Osteocyte (in vitro differentiated cells): ENCODE results near the gene PABPN1L. TPM values are rescaled to one million over a fixed set of nuclear protein-coding genes. Genes with fewer than 3 reads are reported as not detected.

Experiments
- DNase-seq: peaks from one replicate; pipeline ENCODE4 v3.0.0; 2021; ENCODE audit warnings: mixed read lengths; ENCODE audit not compliant: unreplicated experiment; ENCODE audit errors: extremely low spot score
- H3K27ac Mint-ChIP-seq: one replicate; pipeline ENCODE4 v1.8.0; 2021; ENCODE audit warnings: mild to moderate bottlenecking, mixed read lengths; ENCODE audit not compliant: unreplicated experiment
- H3K27me3 Mint-ChIP-seq: one replicate; pipeline ENCODE4 v1.8.0; 2021; ENCODE audit warnings: mixed read lengths; ENCODE audit not compliant: unreplicated experiment
- H3K36me3 Mint-ChIP-seq: one replicate; pipeline ENCODE4 v1.8.0; 2021; ENCODE audit warnings: mixed read lengths; ENCODE audit not compliant: unreplicated experiment
- H3K4me1 Mint-ChIP-seq: one replicate; pipeline ENCODE4 v1.8.0; 2021; ENCODE audit warnings: mixed read lengths; ENCODE audit not compliant: unreplicated experiment
- H3K4me3 Mint-ChIP-seq: one replicate; pipeline ENCODE4 v1.8.0; 2021; ENCODE audit warnings: mild to moderate bottlenecking, moderate library complexity, mixed read lengths; ENCODE audit not compliant: unreplicated experiment
- H3K9me3 Mint-ChIP-seq: one replicate; pipeline ENCODE4 v1.8.0; 2021; ENCODE audit warnings: mixed read lengths; ENCODE audit not compliant: unreplicated experiment
- CTCF ChIP-seq: fragments of 200-600 bp; sonication (generic); IDR thresholded peaks from 2 replicates; pipeline ENCODE4 v1.5.0; 2021; ENCODE audit warnings: antibody characterized with exemption, mild to moderate bottlenecking, moderate library complexity
- total RNA-seq: library from RNA; stranded (reverse); gene quantifications from 2 replicates; pipeline ENCODE4 v1.2.1, GENCODE V29; 2021

Gene PABPN1L
- total RNA-seq, 1 donor from 2014 or later, result not detected

DNA sequence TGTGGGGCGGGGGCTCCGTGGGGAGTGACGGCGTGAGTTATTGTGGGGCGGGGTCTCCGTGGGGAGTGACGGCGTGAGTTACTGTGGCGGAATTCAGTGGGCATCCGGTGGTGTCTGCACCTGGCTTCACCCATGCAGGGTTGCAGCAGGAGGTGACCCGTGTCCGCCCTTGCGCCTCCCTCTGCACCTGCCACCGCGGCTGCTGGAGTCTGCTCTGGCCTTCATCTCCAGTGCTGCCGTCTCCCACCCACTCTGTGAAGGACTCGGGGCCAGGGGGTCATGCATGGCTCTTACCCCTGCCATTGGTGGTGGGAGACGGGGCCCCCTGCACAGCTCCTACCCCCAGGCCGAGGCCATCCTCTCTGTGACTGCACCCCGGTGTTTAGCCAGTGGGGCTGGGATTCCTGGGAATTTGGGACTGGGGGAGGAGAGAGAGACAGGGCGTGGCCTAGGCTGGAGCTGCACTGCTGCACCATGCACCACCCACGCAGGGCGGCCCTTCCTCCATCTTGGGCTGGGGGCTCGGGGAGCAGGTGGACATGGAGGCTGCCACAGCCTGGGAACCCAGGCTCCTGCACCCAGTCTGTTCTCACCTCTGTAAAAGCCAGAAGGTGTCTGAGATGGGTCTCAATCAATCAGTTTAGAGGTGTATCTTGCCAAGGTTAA is 1.3 kb upstream of the PABPN1L start:
- peaks cover under 1% of the 10 kb centered on the region for H3K36me3 Mint-ChIP-seq
- DNase-seq, result no peak
- no peak overlapping the region for H3K4me3 Mint-ChIP-seq
- no peak overlapping the region for H3K27ac Mint-ChIP-seq
- TF ChIP-seq CTCF, result no peak
- H3K4me1 Mint-ChIP-seq, result no peaks in the 10 kb centered on the region
- H3K27me3 Mint-ChIP-seq, result peaks cover 12% of the 10 kb centered on the region
- no peaks in the 10 kb centered on the region for H3K9me3 Mint-ChIP-seq

DNA sequence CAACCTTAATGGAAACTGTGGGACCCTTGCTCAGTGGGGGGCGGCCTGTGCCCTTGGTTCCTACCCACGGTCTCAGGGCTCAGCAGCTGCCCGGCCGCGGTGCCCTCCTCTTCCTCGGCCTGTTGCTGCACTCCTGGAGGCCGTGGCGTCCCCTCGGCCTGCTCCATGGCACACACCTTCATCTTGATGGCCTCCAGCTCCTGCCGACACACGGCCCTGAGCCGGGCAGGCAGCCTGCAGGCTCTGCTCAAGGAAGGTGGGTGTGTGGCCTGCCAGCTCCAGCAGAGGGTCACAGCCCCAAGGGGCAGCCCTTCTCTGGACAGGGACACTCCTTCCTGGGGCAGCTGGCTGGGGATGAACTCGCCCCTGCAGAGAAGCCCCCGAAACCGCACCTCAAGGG is 718 bp downstream of the PABPN1L start:
- no peaks in the 10 kb centered on the region for H3K9me3 Mint-ChIP-seq
- TF ChIP-seq CTCF, result no peak
- H3K27me3 Mint-ChIP-seq, result peaks cover 11% of the 10 kb centered on the region
- H3K36me3 Mint-ChIP-seq, result peaks cover 9% of the 10 kb centered on the region
- DNase-seq, result no peak
- no peak overlapping the region for H3K27ac Mint-ChIP-seq
- H3K4me1 Mint-ChIP-seq, result no peaks in the 10 kb centered on the region
- H3K4me3 Mint-ChIP-seq, result no peak overlapping the region

DNA sequence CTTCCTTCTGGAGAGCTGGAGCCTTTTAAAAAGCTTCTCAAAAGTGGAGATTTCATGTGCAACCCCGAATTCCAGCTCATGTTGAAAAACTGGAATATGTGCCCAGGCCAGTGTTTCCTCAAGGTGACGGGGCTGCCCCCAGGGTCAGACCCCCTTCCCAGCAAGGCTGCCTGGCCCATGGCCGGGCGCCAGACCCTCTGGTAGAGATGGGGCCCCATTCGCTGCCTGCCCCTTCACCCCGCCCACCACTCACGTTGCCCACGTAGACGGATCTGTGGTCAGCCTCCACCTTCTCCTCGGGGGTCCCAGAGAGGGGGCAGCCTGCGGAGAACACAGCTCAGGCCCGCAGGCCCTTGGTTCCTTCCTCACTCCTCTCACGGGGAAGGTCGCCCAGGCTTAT is 1.1 kb downstream of the PABPN1L start:
- Mint-ChIP-seq H3K27me3 (peaks cover 8% of the 10 kb centered on the region), H3K36me3 (peaks cover 12% of the 10 kb centered on the region), H3K4me3 (no peak overlapping the region)

DNA sequence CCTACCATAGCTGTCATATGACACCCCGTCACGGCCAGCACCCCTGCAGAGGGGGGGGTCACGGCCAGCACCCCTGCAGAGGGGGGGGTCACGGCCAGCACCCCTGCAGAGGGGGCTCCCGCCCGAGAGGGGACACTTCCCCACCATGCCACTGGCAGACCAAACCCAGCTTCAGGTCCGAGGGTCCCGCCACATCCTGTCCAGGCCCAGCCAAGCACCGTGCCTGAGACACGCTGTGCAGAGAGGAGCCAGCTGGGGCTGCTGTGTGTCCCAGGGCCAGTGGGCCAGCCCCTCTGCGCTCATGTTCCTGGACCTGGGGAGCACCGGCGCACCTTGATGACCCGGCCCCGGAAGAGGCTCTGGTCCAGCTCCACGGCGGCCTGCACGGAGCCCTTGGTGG is 1.9 kb downstream of the PABPN1L start:
- Mint-ChIP-seq H3K9me3 (no peaks in the 10 kb centered on the region), H3K36me3 (peaks cover 17% of the 10 kb centered on the region), H3K27me3 (peaks cover 3% of the 10 kb centered on the region), H3K4me1 (no peaks in the 10 kb centered on the region), H3K4me3 (no peak overlapping the region), H3K27ac (no peak overlapping the region)
- no peak for DNase-seq
- TF ChIP-seq CTCF, result no peak

More for the DNA sequence above, 1.1 kb downstream of the PABPN1L start:
- DNase-seq, result no peak
- Mint-ChIP-seq H3K27ac (no peak overlapping the region), H3K9me3 (no peaks in the 10 kb centered on the region), H3K4me1 (no peaks in the 10 kb centered on the region)
- TF ChIP-seq CTCF, result no peak

- Mint-ChIP-seq H3K4me1 (no peaks in the 10 kb centered on the region), H3K36me3 (peaks cover 21% of the 10 kb centered on the region), H3K4me3 (no peak overlapping the region), H3K9me3 (no peaks in the 10 kb centered on the region), H3K27me3 (no peaks in the 10 kb centered on the region), H3K27ac (no peak overlapping the region)
- TF ChIP-seq CTCF, result no peak
- no peak for DNase-seq
Measured at GRCh38 chr16:88864099-88864498, 2.4 kb downstream of the PABPN1L start.
